BJ (cell line): ENCODE measurements around the gene CD7. TPM values are rescaled to one million over a fixed set of nuclear protein-coding genes. Genes with fewer than 3 reads are reported as not detected.
A peak's percentile ranks its signal among the peaks of the same experiment; 100 is the strongest.

ENCODE experiments used
- CTCF ChIA-PET: fragments of 350-600 bp; formaldehyde crosslinking; extraction: SDS; loops from one replicate; lab custom pipeline; 2021; ENCODE audit warnings: antibody characterized with exemption, inconsistent platforms; lab: Yijun Ruan, JAX
- POLR2A ChIA-PET: fragments of 300-600 bp; sonication (Branson Sonifier 250); formaldehyde crosslinking; extraction: SDS; loops from one replicate; lab custom pipeline; 2021; ENCODE audit warnings: antibody characterized with exemption; lab: Charles Lee
- DNase-seq: peaks from one replicate; pipeline ENCODE4 v3.0.0-alpha.2; 2011; ENCODE audit warnings: low read depth
- H3K27me3 ChIP-seq: 2 replicates; pipeline ENCODE4 v1.6.0; 2011; ENCODE audit warnings: low read length; ENCODE audit not compliant: control insufficient read depth, insufficient read depth
- H3K36me3 ChIP-seq: 2 replicates; pipeline ENCODE4 v1.5.1; 2011; ENCODE audit warnings: low read length; ENCODE audit not compliant: control insufficient read depth, insufficient read depth
- H3K4me3 ChIP-seq: 2 replicates; pipeline ENCODE4 v1.5.1; 2011; ENCODE audit warnings: low read depth, mild to moderate bottlenecking, control low read depth, low read length
- CTCF ChIP-seq: IDR thresholded peaks from 2 replicates; pipeline ENCODE4 v1.5.1; 2011; ENCODE audit warnings: low read depth, mild to moderate bottlenecking, control low read depth, inconsistent platforms, low read length, moderate library complexity; ENCODE audit not compliant: insufficient read depth
- polyA plus RNA-seq: library from polyadenylated mRNA; depleted of rRNA; stranded (reverse); fragments of >200 nt; gene quantifications from 2 replicates; pipeline ENCODE4 v1.2.3, GENCODE V29; 2011

Gene CD7
- polyA plus RNA-seq, 1 experiment, result 0.22 TPM

- POLR2A ChIA-PET, result no interaction called here
- Histone ChIP-seq H3K27me3 (no peaks in the 10 kb centered on the region), H3K4me3 (no peak overlapping the region), H3K36me3 (no peaks in the 10 kb centered on the region)
- TF ChIP-seq CTCF, result no peak
- no peak for DNase-seq
- CTCF ChIA-PET, result interaction anchor here (1.3 kb wide), 2 partner anchors 8 to 72 kb away, joined by 3 read pairs; no protein-coding TSS in a partner anchor
Observed at GRCh38 chr17:82342361-82343079, 25.1 kb upstream of the CD7 start.

- Histone ChIP-seq H3K36me3 (no peaks in the 10 kb centered on the region), H3K27me3 (no peaks in the 10 kb centered on the region), H3K4me3 (peak overlapping the region; percentile 1)
- no peak for DNase-seq
- POLR2A ChIA-PET, result no interaction called here
- no peak for TF ChIP-seq CTCF
- CTCF ChIA-PET, result interaction anchor here (1.1 to 2.8 kb wide), 2 partner anchors 11 to 134 kb away, joined by 3 to 9 read pairs; no protein-coding TSS in a partner anchor
Observed at GRCh38 chr17:82339634-82340580, 22.5 kb upstream of the CD7 start.

GRCh38 chr17:82338858-82339633 lies 21.6 kb upstream of the CD7 start:
- TF ChIP-seq CTCF, result no peak
- H3K4me3 ChIP-seq, result peak overlapping the region; percentile 1
- no peak for DNase-seq
- no peaks in the 10 kb centered on the region for H3K27me3 ChIP-seq
- no peaks in the 10 kb centered on the region for H3K36me3 ChIP-seq
- CTCF ChIA-PET, result interaction anchor here (0.5 to 2.8 kb wide), 6 partner anchors 12 to 250 kb away, joined by 3 to 9 read pairs (median 3); no protein-coding TSS in a partner anchor
- POLR2A ChIA-PET, result interaction anchor here (0.5 to 0.7 kb wide), 2 partner anchors 368 to 414 kb away, joined by 3 to 7 read pairs; no protein-coding TSS in a partner anchor

- TF ChIP-seq CTCF, result no peak
- no peak for DNase-seq
- Histone ChIP-seq H3K27me3 (0 out of 2 replicates have a peak, but pooled peaks cover 1% of the 10 kb centered on the region), H3K36me3 (no peaks in the 10 kb centered on the region; the same call in 1 of the 2 replicates), H3K4me3 (peak overlapping the region; percentile 32)
- POLR2A ChIA-PET, result interaction anchor here (0.6 kb wide), 1 partner anchor 23 kb away, joined by 6 read pairs; no protein-coding TSS in a partner anchor
- CTCF ChIA-PET, result interaction anchor here (0.9 kb wide), 1 partner anchor 299 kb away, joined by 4 read pairs; no protein-coding TSS in a partner anchor
Observed at GRCh38 chr17:82334622-82335394, 17.4 kb upstream of the CD7 start.
